ENCODE data around the gene CCDC183. TPM values are rescaled to one million over a fixed set of nuclear protein-coding genes. Genes with fewer than 3 reads are reported as not detected.

The CCDC183 gene
- total RNA-seq, 1 experiment from 2014 or later = 0.66 TPM

- H3K36me3 ChIP-seq (replicated peaks; ENCODE audit: control insufficient read depth, insufficient read depth, low read length) = no peaks in the 10 kb centered on the region; the same call in 1 of the 2 replicates
- H3K27me3 ChIP-seq (ENCODE audit: control insufficient read depth, insufficient read depth, low read length) = no peaks in the 10 kb centered on the region; the same call in 1 of the 2 replicates
- H3K4me3 ChIP-seq (ENCODE audit: insufficient read depth, low read depth, low read length) = peak overlapping the region; percentile 87
- DNase-seq = peak; percentile 86
Observed at GRCh38 chr9:136808075-136808805, 12.1 kb downstream of the CCDC183 start.

- Histone ChIP-seq H3K36me3 (replicated peaks; ENCODE audit: control insufficient read depth, insufficient read depth, low read length) (no peaks in the 10 kb centered on the region; the same call in 1 of the 2 replicates), H3K4me3 (ENCODE audit: insufficient read depth, low read depth, low read length) (peak overlapping the region; percentile 87), H3K27me3 (ENCODE audit: control insufficient read depth, insufficient read depth, low read length) (no peaks in the 10 kb centered on the region; the same call in 1 of the 2 replicates)
- DNase-seq = no peak
Observed at GRCh38 chr9:136808806-136809158, 12.6 kb downstream of the CCDC183 start.

GRCh38 chr9:136814725-136815421, 18.7 kb downstream of the CCDC183 start:
- no peak for DNase-seq
- H3K27me3 ChIP-seq (ENCODE audit: control insufficient read depth, insufficient read depth, low read length) = no peaks in the 10 kb centered on the region
- H3K36me3 ChIP-seq (replicated peaks; ENCODE audit: control insufficient read depth, insufficient read depth, low read length) = no peaks in the 10 kb centered on the region; the same call in 1 of the 2 replicates
- no peak overlapping the region for H3K4me3 ChIP-seq (ENCODE audit: insufficient read depth, low read depth, low read length)

GRCh38 chr9:136815422-136815782, 19.3 kb downstream of the CCDC183 start:
- no peak for DNase-seq
- H3K36me3 ChIP-seq (replicated peaks; ENCODE audit: control insufficient read depth, insufficient read depth, low read length) = no peaks in the 10 kb centered on the region; the same call in 1 of the 2 replicates
- H3K27me3 ChIP-seq (ENCODE audit: control insufficient read depth, insufficient read depth, low read length) = no peaks in the 10 kb centered on the region
- no peak overlapping the region for H3K4me3 ChIP-seq (ENCODE audit: insufficient read depth, low read depth, low read length)

GRCh38 chr9:136820971-136821825, 25.1 kb downstream of the CCDC183 start:
- Histone ChIP-seq H3K36me3 (replicated peaks; ENCODE audit: control insufficient read depth, insufficient read depth, low read length) (peaks cover 11% of the 10 kb centered on the region), H3K27me3 (ENCODE audit: control insufficient read depth, insufficient read depth, low read length) (no peaks in the 10 kb centered on the region), H3K4me3 (ENCODE audit: insufficient read depth, low read depth, low read length) (peak overlapping the region; percentile 40)
- DNase-seq = no peak

- peak overlapping the region; percentile 40; the same call in 1 of the 2 replicates for H3K4me3 ChIP-seq (ENCODE audit: insufficient read depth, low read depth, low read length)
- DNase-seq = peak; percentile 94
- no peaks in the 10 kb centered on the region for H3K27me3 ChIP-seq (ENCODE audit: control insufficient read depth, insufficient read depth, low read length)
- H3K36me3 ChIP-seq (replicated peaks; ENCODE audit: control insufficient read depth, insufficient read depth, low read length) = peaks cover 11% of the 10 kb centered on the region
Observed at GRCh38 chr9:136821826-136822544, 25.8 kb downstream of the CCDC183 start.

- H3K4me3 ChIP-seq (ENCODE audit: insufficient read depth, low read depth, low read length) = no peak overlapping the region
- DNase-seq = no peak
- H3K27me3 ChIP-seq (ENCODE audit: control insufficient read depth, insufficient read depth, low read length) = no peaks in the 10 kb centered on the region
- peaks cover 12% of the 10 kb centered on the region for H3K36me3 ChIP-seq (replicated peaks; ENCODE audit: control insufficient read depth, insufficient read depth, low read length)
Observed at GRCh38 chr9:136823136-136824046, 27.3 kb downstream of the CCDC183 start.

- no peak for DNase-seq
- Histone ChIP-seq H3K4me3 (ENCODE audit: insufficient read depth, low read depth, low read length) (no peak overlapping the region), H3K27me3 (ENCODE audit: control insufficient read depth, insufficient read depth, low read length) (no peaks in the 10 kb centered on the region), H3K36me3 (replicated peaks; ENCODE audit: control insufficient read depth, insufficient read depth, low read length) (peaks cover 18% of the 10 kb centered on the region)
Observed at GRCh38 chr9:136824496-136825225, 28.5 kb downstream of the CCDC183 start.

GRCh38 chr9:136825295-136826187, 29.4 kb downstream of the CCDC183 start:
- Histone ChIP-seq H3K36me3 (replicated peaks; ENCODE audit: control insufficient read depth, insufficient read depth, low read length) (peaks cover 26% of the 10 kb centered on the region), H3K27me3 (ENCODE audit: control insufficient read depth, insufficient read depth, low read length) (no peaks in the 10 kb centered on the region), H3K4me3 (ENCODE audit: insufficient read depth, low read depth, low read length) (no peak overlapping the region)
- DNase-seq = no peak

GRCh38 chr9:136826188-136826541, 30.0 kb downstream of the CCDC183 start:
- Histone ChIP-seq H3K27me3 (ENCODE audit: control insufficient read depth, insufficient read depth, low read length) (no peaks in the 10 kb centered on the region), H3K4me3 (ENCODE audit: insufficient read depth, low read depth, low read length) (no peak overlapping the region), H3K36me3 (replicated peaks; ENCODE audit: control insufficient read depth, insufficient read depth, low read length) (peaks cover 30% of the 10 kb centered on the region)
- DNase-seq = no peak

GRCh38 chr9:136826703-136827582, 30.8 kb downstream of the CCDC183 start:
- DNase-seq = no peak
- Histone ChIP-seq H3K27me3 (ENCODE audit: control insufficient read depth, insufficient read depth, low read length) (no peaks in the 10 kb centered on the region), H3K36me3 (replicated peaks; ENCODE audit: control insufficient read depth, insufficient read depth, low read length) (peaks cover 30% of the 10 kb centered on the region), H3K4me3 (ENCODE audit: insufficient read depth, low read depth, low read length) (no peak overlapping the region)
